ENCODE measurements around the gene UBE3A. TPM values are rescaled to one million over a fixed set of nuclear protein-coding genes. Genes with fewer than 3 reads are reported as not detected.

UBE3A gene
- total and polyA plus RNA-seq, 9 of the 15 experiments (the other 6 are each of a cell fraction or from before 2014, with no cell fraction given) = 29.3 to 103 (median 60.2) TPM

DNA sequence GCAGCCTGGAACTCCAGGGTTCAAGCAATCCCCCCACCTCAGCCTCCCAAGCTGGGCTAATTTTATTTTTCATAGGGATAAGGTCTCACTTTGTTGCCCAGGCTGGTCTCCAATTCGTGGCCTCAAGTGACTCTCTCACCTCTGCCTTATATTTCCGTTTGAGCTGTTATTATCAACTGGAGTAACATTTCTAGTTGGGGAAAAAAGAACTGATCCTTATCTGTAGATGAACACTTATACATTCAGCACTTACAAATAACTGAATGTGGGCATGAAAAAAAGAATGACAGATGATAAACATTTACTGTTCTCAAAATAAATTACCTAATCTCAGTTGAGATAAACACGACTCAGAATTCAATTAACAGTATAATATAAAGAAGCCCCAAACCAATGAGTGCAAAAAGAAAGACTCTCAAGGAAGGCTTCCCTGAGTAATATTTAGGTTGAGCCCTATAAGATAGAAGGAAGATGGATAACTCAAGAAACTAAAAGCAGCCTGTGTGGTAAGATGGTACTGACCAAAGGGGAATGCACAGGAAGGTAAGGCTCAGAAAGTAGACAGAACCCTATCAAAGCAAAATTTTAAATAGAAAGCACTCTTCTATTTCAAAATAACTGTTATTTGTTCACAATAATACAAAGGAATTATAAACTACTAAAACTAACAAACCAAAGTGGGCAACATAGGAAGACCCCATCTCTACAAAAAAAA, 11.8 kb downstream of the UBE3A start:
- H3K27me3 ChIP-seq (ENCODE audit: control insufficient read depth in 2 of 2, insufficient read depth in 2 of 2, low read length in 2 of 2) = no peaks in the 10 kb centered on the region
- H4K20me1 ChIP-seq (replicated peaks; ENCODE audit: control insufficient read depth, insufficient read depth, low read length) = peaks cover 11% of the 10 kb centered on the region; the same call in 1 of the 2 replicates
- in situ Hi-C loops (cut with MboI) = no loop called here
- peak overlapping the region; percentile 48 for H3K4me2 ChIP-seq (ENCODE audit: insufficient read depth, low read length)
- peak in 1 of 4 experiments; percentile 42 for DNase-seq (ENCODE audit: extremely low read depth in 1 of 4, low spot score in 3 of 4)
- H3K9ac ChIP-seq (ENCODE audit: insufficient read depth in 1 of 2, low read depth in 2 of 2, low read length in 2 of 2) = peak overlapping the region in 1 of 2 experiments; percentile 30; a peak in 1 of 4 replicates
- peaks cover 3 to 8% of the 10 kb centered on the region in 2 experiments; a peak in 4 of 5 replicates for H3K4me1 ChIP-seq (replicated peaks in 1 of 2; ENCODE audit: control insufficient read depth in 2 of 2, insufficient read depth in 2 of 2, low read length in 2 of 2)
- peaks cover 97% of the 10 kb centered on the region for H3K79me2 ChIP-seq (ENCODE audit: control insufficient read depth, insufficient read depth, low read length)
- ChIA-PET CTCF (ENCODE audit: low intra/inter-chr PET ratio) (no interaction called here), POLR2A (interaction anchor here (0.9 to 2.3 kb wide), 6 partner anchors 8 to 83 kb away, joined by 3 to 12 read pairs (median 4); no protein-coding TSS in a partner anchor)
- H3K27ac ChIP-seq (ENCODE audit: extremely low read depth, low read depth, low read length) = peak overlapping the region; percentile 52; the same call in 2 of the 3 replicates
- peak; percentile 74 for FAIRE-seq
- WGBS (ENCODE audit: insufficient coverage, low coverage, missing lambda C conversion rate) = 5% methylated on average over 3 of the region's 3 CpGs
- no peaks in the 10 kb centered on the region for H3K9me3 ChIP-seq (replicated peaks; ENCODE audit: control insufficient read depth, insufficient read depth, low read depth, low read length)
- intact Hi-C loops (cut with micrococcal nuclease) = no loop called here
- ATAC-seq = peak; percentile 67
- H3K4me3 ChIP-seq = no peak overlapping the region
- peaks cover 21% of the 10 kb centered on the region; the same call in 2 of the 3 replicates for H3K36me3 ChIP-seq (ENCODE audit: control insufficient read depth, insufficient read depth, low read length)
- no peak overlapping the region for H2AFZ ChIP-seq (ENCODE audit: low read depth, low read length)
- no TSS peak for BruUV-seq (replicated peaks)
- no peaks in the 10 kb centered on the region for H3K9me1 ChIP-seq (ENCODE audit: control insufficient read depth, insufficient read depth, low read length)
- TF ChIP-seq FOXM1 (IDR thresholded peaks at IDR 0.05; ENCODE audit: low read depth) = 0 out of 2 replicates have a peak, but pooled peaks have one; percentile 15
- no peak for TF ChIP-seq FOXM1 (CRISPR knock-in tag; IDR thresholded peaks at IDR 0.05; ENCODE audit: low read depth)
- TF ChIP-seq ARID1B (IDR thresholded peaks at IDR 0.05) = peak; percentile 59
- TF ChIP-seq, protein P1, sequence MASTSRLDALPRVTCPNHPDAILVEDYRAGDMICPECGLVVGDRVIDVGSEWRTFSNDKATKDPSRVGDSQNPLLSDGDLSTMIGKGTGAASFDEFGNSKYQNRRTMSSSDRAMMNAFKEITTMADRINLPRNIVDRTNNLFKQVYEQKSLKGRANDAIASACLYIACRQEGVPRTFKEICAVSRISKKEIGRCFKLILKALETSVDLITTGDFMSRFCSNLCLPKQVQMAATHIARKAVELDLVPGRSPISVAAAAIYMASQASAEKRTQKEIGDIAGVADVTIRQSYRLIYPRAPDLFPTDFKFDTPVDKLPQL (IDR thresholded peaks at IDR 0.05; ENCODE audit: extremely low read depth, insufficient read length) = no peak
- TF ChIP-seq CBFA2T3 (IDR thresholded peaks at IDR 0.05) = peak; percentile 14; the same call in 1 of the 2 replicates
- no peak for TF ChIP-seq ZNF740 (CRISPR knock-in tag; IDR thresholded peaks at IDR 0.05)
- TF ChIP-seq ZNF740 (tag; IDR thresholded peaks at IDR 0.05) = no peak
- TF ChIP-seq MEIS2 (IDR thresholded peaks at IDR 0.05; ENCODE audit: partially characterized antibody) = peak; percentile 10
- peak; percentile 68 for TF ChIP-seq SMARCA4 (IDR thresholded peaks at IDR 0.05)
- TF ChIP-seq KAT2B (IDR thresholded peaks at IDR 0.05; ENCODE audit: low read depth, low read length) = no peak
- TF ChIP-seq TBP (optimal IDR thresholded peaks at IDR 0.05; ENCODE audit: low read depth, low read length) = no peak
- TF ChIP-seq CAMTA2 (CRISPR knock-in tag; conservative IDR thresholded peaks at IDR 0.05) = no peak
- TF ChIP-seq ZBTB7A (IDR thresholded peaks at IDR 0.05; ENCODE audit: borderline replicate concordance, control insufficient read depth, low read depth, low read length) = no peak
